ENCODE measurements around the gene BTBD10.
"Not testable (repeated sequence)": the region's sequence is repeated elsewhere in the genome, so short reads cannot be mapped to it uniquely, and the experiment has no call there.

BTBD10 gene

DNA sequence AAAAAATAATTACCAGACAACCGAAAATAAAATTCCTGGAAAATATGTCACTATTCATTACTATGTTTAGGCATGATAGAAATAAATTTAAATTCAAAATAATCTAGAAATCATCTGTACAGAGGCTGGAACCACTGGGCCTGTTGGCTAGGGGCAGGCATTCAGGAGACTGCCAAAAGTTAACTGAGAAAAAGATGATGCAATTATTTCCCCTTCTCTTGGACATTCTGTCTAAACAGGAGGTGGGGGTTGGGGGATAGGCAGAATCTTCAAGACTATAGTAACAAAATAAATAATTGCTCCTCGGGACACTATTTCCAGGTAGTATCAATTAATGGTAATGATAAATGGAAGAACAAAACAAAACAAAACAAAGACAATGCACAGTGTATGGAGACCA lies 14.1 kb downstream of the BTBD10 start:
- TF ChIP-seq, protein P1, sequence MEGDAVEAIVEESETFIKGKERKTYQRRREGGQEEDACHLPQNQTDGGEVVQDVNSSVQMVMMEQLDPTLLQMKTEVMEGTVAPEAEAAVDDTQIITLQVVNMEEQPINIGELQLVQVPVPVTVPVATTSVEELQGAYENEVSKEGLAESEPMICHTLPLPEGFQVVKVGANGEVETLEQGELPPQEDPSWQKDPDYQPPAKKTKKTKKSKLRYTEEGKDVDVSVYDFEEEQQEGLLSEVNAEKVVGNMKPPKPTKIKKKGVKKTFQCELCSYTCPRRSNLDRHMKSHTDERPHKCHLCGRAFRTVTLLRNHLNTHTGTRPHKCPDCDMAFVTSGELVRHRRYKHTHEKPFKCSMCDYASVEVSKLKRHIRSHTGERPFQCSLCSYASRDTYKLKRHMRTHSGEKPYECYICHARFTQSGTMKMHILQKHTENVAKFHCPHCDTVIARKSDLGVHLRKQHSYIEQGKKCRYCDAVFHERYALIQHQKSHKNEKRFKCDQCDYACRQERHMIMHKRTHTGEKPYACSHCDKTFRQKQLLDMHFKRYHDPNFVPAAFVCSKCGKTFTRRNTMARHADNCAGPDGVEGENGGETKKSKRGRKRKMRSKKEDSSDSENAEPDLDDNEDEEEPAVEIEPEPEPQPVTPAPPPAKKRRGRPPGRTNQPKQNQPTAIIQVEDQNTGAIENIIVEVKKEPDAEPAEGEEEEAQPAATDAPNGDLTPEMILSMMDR (IDR thresholded peaks at IDR 0.05; ENCODE audit: control extremely low read depth, extremely low read depth, low read depth, missing control alignments): no peak
- ChIA-PET CTCF (interaction anchor here (1.0 kb wide), 1 partner anchor 8 kb away, joined by 3 read pairs; no protein-coding TSS in a partner anchor), POLR2A (no interaction called here)
- no peak for DNase-seq (ENCODE audit: extremely low spot score)

DNA sequence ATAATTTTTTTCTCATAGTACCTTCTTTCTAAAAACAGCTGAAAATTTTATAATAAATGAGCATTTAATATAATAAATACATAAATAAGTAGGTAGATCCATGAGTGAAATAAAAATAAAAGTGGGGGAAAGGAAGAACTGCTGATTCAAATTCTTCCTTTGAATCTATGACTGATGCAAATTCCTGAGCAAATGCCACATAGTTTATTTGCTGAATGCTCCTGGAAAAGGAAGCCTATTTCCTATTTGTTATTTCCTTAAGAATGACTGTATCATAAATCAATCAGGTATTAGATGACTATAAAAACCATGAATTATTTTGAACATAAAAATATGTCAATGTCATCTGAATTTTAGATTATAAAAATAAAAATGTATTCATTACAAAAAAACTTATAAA lies 16.6 kb downstream of the BTBD10 start:
- TF ChIP-seq, protein P1 (IDR thresholded peaks at IDR 0.05; ENCODE audit: control extremely low read depth, extremely low read depth, low read depth, missing control alignments): no peak
- no peak for DNase-seq (ENCODE audit: extremely low spot score)
- ChIA-PET POLR2A (no interaction called here), CTCF (no interaction called here)

DNA sequence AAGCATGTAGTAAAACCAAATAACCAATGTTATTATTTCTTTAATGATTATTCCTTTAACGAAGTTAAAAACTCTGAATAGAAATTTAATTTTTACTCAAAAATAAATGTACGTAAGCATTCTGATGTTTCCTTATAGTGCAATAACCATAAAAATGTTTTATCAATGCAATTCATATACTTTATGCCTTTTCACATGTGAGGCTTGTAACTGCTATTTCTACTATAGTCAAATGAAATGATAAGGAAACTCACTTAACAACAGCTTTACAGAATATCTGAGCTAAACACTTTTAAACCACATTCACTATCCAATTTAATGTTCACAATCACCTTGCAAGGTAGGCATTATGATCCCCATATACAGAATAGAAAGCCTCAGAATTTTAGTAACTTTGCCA lies 17.4 kb downstream of the BTBD10 start:
- POLR2A ChIA-PET: no interaction called here
- CTCF ChIA-PET: interaction anchor here (1.5 kb wide), 1 partner anchor 102 kb away, joined by 3 read pairs; no protein-coding TSS in a partner anchor
- TF ChIP-seq, protein P1 (IDR thresholded peaks at IDR 0.05; ENCODE audit: control extremely low read depth, extremely low read depth, low read depth, missing control alignments): no peak
- DNase-seq (ENCODE audit: extremely low spot score): no peak

DNA sequence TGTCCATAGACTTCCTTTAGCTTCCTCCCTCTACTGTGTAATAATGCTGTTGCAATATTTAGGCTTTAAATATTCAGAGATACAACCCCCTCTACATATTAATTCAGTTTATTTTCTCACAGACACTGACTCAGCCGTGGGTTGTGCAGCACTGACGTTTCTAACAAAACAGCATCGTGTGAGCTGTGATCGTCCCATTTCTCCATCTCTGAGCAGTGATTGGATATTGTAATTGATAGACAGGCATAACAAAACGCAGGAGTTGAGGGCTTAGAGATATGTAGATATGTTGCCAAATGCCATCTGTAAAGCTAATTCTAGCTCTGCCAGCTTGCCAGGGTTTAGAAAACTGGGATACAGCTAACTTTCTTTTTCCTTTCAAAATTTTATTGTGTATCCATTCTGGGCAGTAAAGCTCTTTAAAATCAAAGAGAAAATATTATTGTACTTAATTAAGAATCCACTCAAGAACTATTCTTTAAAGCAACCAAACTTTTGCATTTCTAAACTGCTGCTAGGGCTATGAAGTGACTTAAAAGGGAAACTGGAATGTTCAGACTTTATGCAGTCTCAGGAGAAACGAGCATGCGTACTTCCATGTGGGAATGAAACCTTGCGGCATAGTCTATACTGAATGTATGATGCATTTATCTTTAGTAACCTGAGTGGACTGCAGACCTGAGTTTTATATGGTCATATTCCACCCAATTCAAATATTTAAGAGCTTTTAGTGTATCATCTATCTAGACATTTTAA lies 22.7 kb downstream of the BTBD10 start:
- ChIA-PET POLR2A (interaction anchor here (0.7 kb wide), 1 partner anchor 230 kb away, joined by 3 read pairs; no protein-coding TSS in a partner anchor), CTCF (interaction anchor here (0.9 to 1.4 kb wide), 4 partner anchors 9 to 23 kb away, joined by 3 to 6 read pairs (median 3); partner anchors contain the start of gene BTBD10)
- no peak for DNase-seq (ENCODE audit: extremely low spot score)
- TF ChIP-seq, protein P1 (IDR thresholded peaks at IDR 0.05; ENCODE audit: control extremely low read depth, extremely low read depth, low read depth, missing control alignments): no peak

DNA sequence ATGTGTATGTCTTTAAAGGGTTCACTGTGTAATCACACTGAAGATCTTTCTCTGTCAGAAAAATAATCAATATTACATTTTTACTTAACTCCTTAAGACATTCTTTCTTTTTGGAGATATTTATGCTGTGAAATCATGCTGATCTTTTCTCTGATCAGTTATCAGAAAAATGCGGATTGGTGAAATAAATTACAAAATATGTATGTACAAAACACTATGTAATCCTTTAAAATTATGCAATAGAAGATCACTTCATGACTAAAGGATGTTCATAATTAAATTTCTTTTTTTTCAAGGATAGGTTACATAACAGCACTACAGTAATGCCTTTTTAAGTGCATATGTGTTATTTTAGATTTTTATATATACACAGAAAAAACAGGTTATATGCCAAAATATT lies 24.7 kb downstream of the BTBD10 start:
- POLR2A ChIA-PET: no interaction called here
- CTCF ChIA-PET: interaction anchor here (1.5 kb wide), 1 partner anchor 474 kb away, joined by 3 read pairs; no protein-coding TSS in a partner anchor
- TF ChIP-seq, protein P1 (IDR thresholded peaks at IDR 0.05; ENCODE audit: control extremely low read depth, extremely low read depth, low read depth, missing control alignments): no peak
- no peak for DNase-seq (ENCODE audit: extremely low spot score)

DNA sequence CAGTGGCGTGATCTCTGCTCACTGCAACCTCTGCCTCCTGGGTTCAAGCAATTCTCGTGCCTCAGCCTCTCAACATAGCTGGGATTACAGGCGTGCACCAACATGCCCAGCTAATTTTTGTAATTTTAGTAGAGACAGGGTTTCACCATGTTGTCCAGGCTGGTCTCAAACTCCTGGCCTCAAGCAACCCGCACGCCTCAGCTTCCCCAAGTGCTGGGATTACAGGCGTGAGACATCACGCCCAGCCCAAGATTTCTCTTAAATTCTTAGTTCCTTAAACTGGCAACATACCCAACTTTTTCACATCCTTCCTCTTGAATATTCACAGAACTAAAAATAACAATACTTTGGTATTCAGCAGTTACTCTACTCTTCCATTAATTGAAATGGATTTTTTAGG lies 26.2 kb downstream of the BTBD10 start:
- CTCF ChIA-PET: interaction anchor here (1.5 kb wide), 1 partner anchor 473 kb away, joined by 3 read pairs; no protein-coding TSS in a partner anchor
- DNase-seq (ENCODE audit: extremely low spot score); POLR2A ChIA-PET: not testable (repeated sequence)
